GM12878 (cell line): ENCODE measurements around the gene TRMT13. TPM values are rescaled to one million over a fixed set of nuclear protein-coding genes. Genes with fewer than 3 reads are reported as not detected.

Experiments used
- ATAC-seq: fragments of 200-7000 bp; cut with Tn5 transposase; 3 replicates; pipeline ENCODE4 v1.9.1; 2020; ENCODE audit warnings: mild to moderate bottlenecking, moderate library complexity
- BruUV-seq: library from RNA; stranded (reverse); fragments of 400-500 nt; replicated peaks from 2 replicates; lab custom pipeline; 2021; lab: Mats Ljungman, UMichigan
- CTCF ChIA-PET: fragments of 300-600 bp; sonication (Branson Sonifier 250); formaldehyde crosslinking; extraction: SDS; loops from one replicate; lab custom pipeline; 2021; ENCODE audit warnings: inconsistent platforms; lab: Yijun Ruan, JAX
- POLR2A ChIA-PET: fragments of 350-600 bp; formaldehyde crosslinking; extraction: SDS; loops from one replicate; lab custom pipeline; 2021; ENCODE audit warnings: inconsistent platforms; lab: Charles Lee
- RAD21 ChIA-PET: fragments of 300-600 bp; sonication (Branson Sonifier 250); formaldehyde crosslinking; loops from one replicate; lab custom pipeline; 2023; ENCODE audit warnings: antibody characterized with exemption; ENCODE audit not compliant: unreplicated experiment; lab: Charles Lee
- SMC1A ChIA-PET: fragments of 300-600 bp; sonication (Branson Sonifier 250); formaldehyde crosslinking; loops from one replicate; lab custom pipeline; 2023; ENCODE audit not compliant: unreplicated experiment, uncharacterized antibody; lab: Charles Lee
- DNase-seq: peaks from one replicate; pipeline ENCODE4 v3.0.0-alpha.2; 2011; ENCODE audit warnings: low read depth, low spot score
- FAIRE-seq: peaks from 3 replicates; lab custom pipeline; 2011; peaks lifted over from hg19 to GRCh38; lab: Jason Lieb, UNC
- H2AFZ ChIP-seq: 2 replicates; pipeline ENCODE4 v1.6.0; 2011; ENCODE audit warnings: low read depth, low read length, control low read depth; ENCODE audit not compliant: control insufficient read depth
- H3K27ac ChIP-seq: 2 replicates; pipeline ENCODE4 v1.5.1; 2011; ENCODE audit warnings: control low read depth; ENCODE audit not compliant: control insufficient read depth, insufficient read depth
- H3K27me3 ChIP-seq, 2 experiments: replicated peaks in 1 of 2; 2 replicates each; pipeline versions ENCODE4 v1.6.0 to v1.6.1; 2011; ENCODE audit warnings: low read length in 1 of 2; ENCODE audit not compliant: control insufficient read depth in 2 of 2, insufficient read depth in 2 of 2
- H3K36me3 ChIP-seq, 2 experiments: 2 replicates each; pipeline ENCODE4 v1.5.1; 2011; ENCODE audit warnings: low read length in 1 of 2; ENCODE audit not compliant: control insufficient read depth in 2 of 2, insufficient read depth in 2 of 2
- H3K4me1 ChIP-seq: 2 replicates; pipeline ENCODE4 v1.6.1; 2011; ENCODE audit warnings: mild to moderate bottlenecking, low read length, moderate library complexity, mixed read lengths; ENCODE audit not compliant: control insufficient read depth, insufficient read depth
- H3K4me2 ChIP-seq: 2 replicates; pipeline ENCODE4 v1.6.0; 2011; ENCODE audit warnings: control low read depth; ENCODE audit not compliant: control insufficient read depth, insufficient read depth
- H3K4me3 ChIP-seq: fragments of 200-600 bp; sonication (generic); 2 replicates; pipeline ENCODE4 v1.5.1; 2016
- H3K79me2 ChIP-seq: 2 replicates; pipeline ENCODE4 v1.6.0; 2011; ENCODE audit warnings: low read length; ENCODE audit not compliant: control insufficient read depth, insufficient read depth
- H3K9ac ChIP-seq: 2 replicates; pipeline ENCODE4 v1.8.0; 2011; ENCODE audit warnings: low read length, control low read depth, mixed read lengths; ENCODE audit not compliant: control insufficient read depth, insufficient read depth
- H3K9me3 ChIP-seq: replicated peaks from 3 replicates; pipeline ENCODE4 v1.5.1; 2011; ENCODE audit warnings: mild to moderate bottlenecking, low read length; ENCODE audit not compliant: control insufficient read depth, insufficient read depth
- H4K20me1 ChIP-seq: 2 replicates; pipeline ENCODE4 v1.6.0; 2011; ENCODE audit not compliant: control insufficient read depth, insufficient read depth
- BRCA1 ChIP-seq: IDR thresholded peaks from 2 replicates; pipeline ENCODE4 v1.6.1; 2011; ENCODE audit warnings: low read depth, low read length, improper control_type of control experiment
- CBX5 ChIP-seq: sonication (generic); IDR thresholded peaks from 2 replicates; pipeline ENCODE4 v1.6.1; 2016; ENCODE audit warnings: low read depth, moderate library complexity, mild to moderate bottlenecking, inconsistent platforms
- CHD2 ChIP-seq: IDR thresholded peaks from 2 replicates; pipeline ENCODE4 v1.6.1; 2011; ENCODE audit warnings: low read depth, low read length, improper control_type of control experiment, borderline replicate concordance
- CHD4 ChIP-seq: fragments of 200-600 bp; sonication (generic); IDR thresholded peaks from 2 replicates; pipeline ENCODE4 v1.6.1; 2016; ENCODE audit warnings: mild to moderate bottlenecking
- FOS ChIP-seq: IDR thresholded peaks from 3 replicates; pipeline ENCODE4 v1.6.1; 2011; ENCODE audit warnings: borderline replicate concordance; ENCODE audit not compliant: insufficient read length; ENCODE audit errors: extremely low read depth
- JUNB ChIP-seq: IDR thresholded peaks from 2 replicates; pipeline ENCODE4 v1.6.1; 2016; ENCODE audit warnings: antibody characterized with exemption, mild to moderate bottlenecking
- KAT2A ChIP-seq: conservative IDR thresholded peaks from 2 replicates; pipeline ENCODE4 v1.6.1; 2011; ENCODE audit warnings: low read depth, low read length; ENCODE audit not compliant: control insufficient read depth
- MTA2 ChIP-seq: fragments of 450-650 bp; IDR thresholded peaks from 2 replicates; pipeline ENCODE4 v1.6.1; 2016; ENCODE audit warnings: low read depth, mild to moderate bottlenecking, moderate library complexity
- NFIC ChIP-seq: IDR thresholded peaks from 2 replicates; pipeline ENCODE4 v1.6.1; 2012; ENCODE audit warnings: low read depth, mild to moderate bottlenecking, inconsistent platforms, low read length, moderate library complexity
- RUNX3 ChIP-seq: IDR thresholded peaks from 2 replicates; pipeline ENCODE4 v1.6.1; 2012; ENCODE audit warnings: low read length, inconsistent platforms
- SMARCA5 ChIP-seq: fragments of 450-650 bp; IDR thresholded peaks from 2 replicates; pipeline ENCODE4 v1.6.1; 2017; ENCODE audit warnings: mild to moderate bottlenecking
- SPI1 ChIP-seq: IDR thresholded peaks from 2 replicates; pipeline ENCODE4 v1.6.1; 2011; ENCODE audit warnings: low read depth, mild to moderate bottlenecking, low read length, moderate library complexity, borderline replicate concordance; ENCODE audit not compliant: insufficient read depth
- STAT3 ChIP-seq: IDR thresholded peaks from 2 replicates; pipeline ENCODE4 v1.6.1; 2011; ENCODE audit warnings: low read depth, low read length, improper control_type of control experiment
- SUZ12 ChIP-seq: fragments of 200-600 bp; sonication (generic); IDR thresholded peaks from one replicate; pipeline ENCODE4 v1.6.1; 2018; ENCODE audit warnings: antibody characterized with exemption, mild to moderate bottlenecking; ENCODE audit not compliant: unreplicated experiment
- YY1 ChIP-seq: IDR thresholded peaks from 2 replicates; pipeline ENCODE4 v1.6.1; 2011; ENCODE audit warnings: low read depth, mild to moderate bottlenecking, low read length
- ZNF384 ChIP-seq: IDR thresholded peaks from 2 replicates; pipeline ENCODE4 v1.6.1; 2012; ENCODE audit warnings: low read depth, mild to moderate bottlenecking, low read length, improper control_type of control experiment, borderline replicate concordance
- ZZZ3 ChIP-seq: IDR thresholded peaks from 2 replicates; pipeline ENCODE4 v1.6.1; 2011; ENCODE audit warnings: low read depth; ENCODE audit not compliant: control insufficient read depth, insufficient read length
- WGBS: methylation state at CpG from one replicate; pipeline ENCODE4 v1.1.6; 2016; ENCODE audit warnings: low lambda C conversion rate; ENCODE audit not compliant: insufficient replicate concordance, insufficient coverage; ENCODE audit errors: missing lambda C conversion rate; 5-methylcytosine and 5-hydroxymethylcytosine counted together
- in situ Hi-C: fragments of 300-500 bp; cut with MboI; formaldehyde crosslinking; loops from 9 replicates; pipeline ENCODE4 v1.14.3; 2018; ENCODE audit warnings: mixed read lengths
- intact Hi-C: fragments of 100-400 bp; cut with micrococcal nuclease; formaldehyde crosslinking; loops from one replicate; pipeline ENCODE4 v1.14.2; 2022; ENCODE audit not compliant: unreplicated experiment
- polyA plus RNA-seq, 11 experiments: library from polyadenylated mRNA; depleted of rRNA in 4 of 11; unstranded in 6 of 11; stranded (reverse) in 5 of 11; fragments of >200 nt; fragmentation: Nextera tagmentation in 4 of 11; fragmentation: Illumina TruSeq in 1 of 11; extraction: Ambion mirVana in 4 of 11; extraction: Trizol in 1 of 11; gene quantifications; 1 replicate in 1 of 11; 2 replicates in 10 of 11; pipeline versions ENCODE4 v1.2.1 to v1.2.3, GENCODE V29; 2011 to 2016; ENCODE audit warnings: inconsistent platforms in 2 of 11, missing spikeins in 2 of 11, low read depth in 1 of 11
- total RNA-seq, 4 experiments: library from RNA; depleted of rRNA in 3 of 4; stranded (reverse); fragments of >200 nt in 3 of 4; fragmentation: Illumina TruSeq in 1 of 4; extraction: Trizol in 1 of 4; gene quantifications; 2 replicates each; pipeline versions ENCODE4 v1.2.1 to v1.2.3, GENCODE V29; 2013 to 2021
- TF ChIP-seq, protein P1 (sequence below): fragments of 450-650 bp; IDR thresholded peaks from 2 replicates; pipeline ENCODE4 v1.6.1; 2018; ENCODE audit warnings: borderline replicate concordance, mild to moderate bottlenecking; ENCODE audit not compliant: partially characterized antibody
- TF ChIP-seq, protein P2 (sequence below): fragments of 450-650 bp; IDR thresholded peaks from 2 replicates; pipeline ENCODE4 v1.6.1; 2017; ENCODE audit warnings: low read depth, mild to moderate bottlenecking, moderate library complexity
- TF ChIP-seq, protein P3 (sequence below): IDR thresholded peaks from 2 replicates; pipeline ENCODE4 v1.6.1; 2011; ENCODE audit warnings: borderline replicate concordance, low read depth, mild to moderate bottlenecking, moderate library complexity, low read length; ENCODE audit not compliant: insufficient read depth, poor library complexity, severe bottlenecking

The TRMT13 gene
- total and polyA plus RNA-seq, 10 of the 15 experiments (the other 5 are each of a cell fraction or from before 2014, with no cell fraction given), result 13.7 to 26.6 (median 21.9) TPM

- FAIRE-seq, result no peak
- Histone ChIP-seq H3K9ac (no peak overlapping the region), H3K4me1 (no peaks in the 10 kb centered on the region), H3K79me2 (no peaks in the 10 kb centered on the region), H3K9me3 (no peaks in the 10 kb centered on the region), H2AFZ (no peak overlapping the region), H3K4me2 (no peak overlapping the region), H3K36me3 (peaks cover 2 to 13% of the 10 kb centered on the region in 2 experiments), H3K27me3 (no peaks in the 10 kb centered on the region), H3K27ac (no peak overlapping the region), H4K20me1 (no peaks in the 10 kb centered on the region), H3K4me3 (no peak overlapping the region)
- SMC1A ChIA-PET, result interaction anchor here (0.7 to 1.5 kb wide), 4 partner anchors 9 to 317 kb away, joined by 3 to 4 read pairs (median 3); partner anchors contain the start of gene TRMT13
- DNase-seq, result no peak
- no peak for TF ChIP-seq JUNB
- no peak for TF ChIP-seq KAT2A
- TF ChIP-seq NFIC, result no peak
- TF ChIP-seq SMARCA5, result no peak
- TF ChIP-seq MTA2, result no peak
- TF ChIP-seq, protein P1, sequence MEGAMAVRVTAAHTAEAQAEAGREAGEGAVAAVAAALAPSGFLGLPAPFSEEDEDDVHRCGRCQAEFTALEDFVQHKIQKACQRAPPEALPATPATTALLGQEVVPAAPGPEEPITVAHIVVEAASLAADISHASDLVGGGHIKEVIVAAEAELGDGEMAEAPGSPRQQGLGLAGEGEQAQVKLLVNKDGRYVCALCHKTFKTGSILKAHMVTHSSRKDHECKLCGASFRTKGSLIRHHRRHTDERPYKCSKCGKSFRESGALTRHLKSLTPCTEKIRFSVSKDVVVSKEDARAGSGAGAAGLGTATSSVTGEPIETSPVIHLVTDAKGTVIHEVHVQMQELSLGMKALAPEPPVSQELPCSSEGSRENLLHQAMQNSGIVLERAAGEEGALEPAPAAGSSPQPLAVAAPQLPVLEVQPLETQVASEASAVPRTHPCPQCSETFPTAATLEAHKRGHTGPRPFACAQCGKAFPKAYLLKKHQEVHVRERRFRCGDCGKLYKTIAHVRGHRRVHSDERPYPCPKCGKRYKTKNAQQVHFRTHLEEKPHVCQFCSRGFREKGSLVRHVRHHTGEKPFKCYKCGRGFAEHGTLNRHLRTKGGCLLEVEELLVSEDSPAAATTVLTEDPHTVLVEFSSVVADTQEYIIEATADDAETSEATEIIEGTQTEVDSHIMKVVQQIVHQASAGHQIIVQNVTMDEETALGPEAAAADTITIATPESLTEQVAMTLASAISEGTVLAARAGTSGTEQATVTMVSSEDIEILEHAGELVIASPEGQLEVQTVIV, result no peak
- TF ChIP-seq ZNF384, result no peak
- TF ChIP-seq RUNX3, result no peak
- no peak for TF ChIP-seq CHD2
- TF ChIP-seq, protein P2, sequence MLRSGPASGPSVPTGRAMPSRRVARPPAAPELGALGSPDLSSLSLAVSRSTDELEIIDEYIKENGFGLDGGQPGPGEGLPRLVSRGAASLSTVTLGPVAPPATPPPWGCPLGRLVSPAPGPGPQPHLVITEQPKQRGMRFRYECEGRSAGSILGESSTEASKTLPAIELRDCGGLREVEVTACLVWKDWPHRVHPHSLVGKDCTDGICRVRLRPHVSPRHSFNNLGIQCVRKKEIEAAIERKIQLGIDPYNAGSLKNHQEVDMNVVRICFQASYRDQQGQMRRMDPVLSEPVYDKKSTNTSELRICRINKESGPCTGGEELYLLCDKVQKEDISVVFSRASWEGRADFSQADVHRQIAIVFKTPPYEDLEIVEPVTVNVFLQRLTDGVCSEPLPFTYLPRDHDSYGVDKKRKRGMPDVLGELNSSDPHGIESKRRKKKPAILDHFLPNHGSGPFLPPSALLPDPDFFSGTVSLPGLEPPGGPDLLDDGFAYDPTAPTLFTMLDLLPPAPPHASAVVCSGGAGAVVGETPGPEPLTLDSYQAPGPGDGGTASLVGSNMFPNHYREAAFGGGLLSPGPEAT, result no peak
- no peak for TF ChIP-seq CHD4
- TF ChIP-seq, protein P3, sequence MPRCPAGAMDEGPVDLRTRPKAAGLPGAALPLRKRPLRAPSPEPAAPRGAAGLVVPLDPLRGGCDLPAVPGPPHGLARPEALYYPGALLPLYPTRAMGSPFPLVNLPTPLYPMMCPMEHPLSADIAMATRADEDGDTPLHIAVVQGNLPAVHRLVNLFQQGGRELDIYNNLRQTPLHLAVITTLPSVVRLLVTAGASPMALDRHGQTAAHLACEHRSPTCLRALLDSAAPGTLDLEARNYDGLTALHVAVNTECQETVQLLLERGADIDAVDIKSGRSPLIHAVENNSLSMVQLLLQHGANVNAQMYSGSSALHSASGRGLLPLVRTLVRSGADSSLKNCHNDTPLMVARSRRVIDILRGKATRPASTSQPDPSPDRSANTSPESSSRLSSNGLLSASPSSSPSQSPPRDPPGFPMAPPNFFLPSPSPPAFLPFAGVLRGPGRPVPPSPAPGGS, result no peak
- no peak for TF ChIP-seq STAT3
- no peak for TF ChIP-seq SPI1
- TF ChIP-seq CBX5, result no peak
- TF ChIP-seq ZZZ3, result no peak
- TF ChIP-seq SUZ12, result no peak
- TF ChIP-seq FOS, result no peak
- no peak for TF ChIP-seq BRCA1
- TF ChIP-seq YY1, result no peak
- in situ Hi-C loops, result no loop called here
- intact Hi-C loops, result no loop called here
- no peak for ATAC-seq
- POLR2A ChIA-PET, result interaction anchor here (0.7 kb wide), 1 partner anchor 290 kb away, joined by 3 read pairs; no protein-coding TSS in a partner anchor
- no TSS peak for BruUV-seq
- CTCF ChIA-PET, result interaction anchor here (1.4 kb wide), 1 partner anchor 315 kb away, joined by 3 read pairs; no protein-coding TSS in a partner anchor
- RAD21 ChIA-PET, result interaction anchor here (1.2 kb wide), 1 partner anchor 8 kb away, joined by 4 read pairs; no protein-coding TSS in a partner anchor
- WGBS, result 100% methylated on average over 3 of the region's 3 CpGs
Measured at GRCh38 chr1:100142343-100142742, 9.4 kb downstream of the TRMT13 start.
